Trophoblast cell (in vitro differentiated cells and primary cell): Measurements from ENCODE around the gene FCHSD2.

Source experiments
- DNase-seq, 2 donors: peaks; one replicate each; pipeline ENCODE4 v3.0.0-alpha.2; 2016
- H2AFZ ChIP-seq: 2 replicates; pipeline ENCODE4 v1.6.1; 2013; ENCODE audit warnings: low read length, moderate library complexity, mild to moderate bottlenecking; ENCODE audit not compliant: insufficient read depth, poor library complexity
- H2AK5ac ChIP-seq: 2 replicates; pipeline ENCODE4 v1.6.1; 2013; ENCODE audit warnings: mild to moderate bottlenecking, low read length
- H2BK120ac ChIP-seq: 2 replicates; pipeline ENCODE4 v1.6.1; 2013; ENCODE audit warnings: low read length, mild to moderate bottlenecking, moderate library complexity; ENCODE audit not compliant: insufficient read depth, poor library complexity
- H2BK12ac ChIP-seq: 2 replicates; pipeline ENCODE4 v1.6.1; 2013; ENCODE audit warnings: mild to moderate bottlenecking, low read length, moderate library complexity
- H2BK5ac ChIP-seq: 2 replicates; pipeline ENCODE4 v1.6.1; 2013; ENCODE audit warnings: low read length, low read depth, moderate library complexity, mild to moderate bottlenecking; ENCODE audit not compliant: poor library complexity
- H3K14ac ChIP-seq: 2 replicates; pipeline ENCODE4 v1.6.1; 2013; ENCODE audit warnings: mild to moderate bottlenecking, low read length
- H3K18ac ChIP-seq: 2 replicates; pipeline ENCODE4 v1.6.1; 2013; ENCODE audit warnings: mild to moderate bottlenecking, low read length
- H3K23ac ChIP-seq: 2 replicates; pipeline ENCODE4 v1.6.1; 2013; ENCODE audit warnings: low read length
- H3K27ac ChIP-seq: 2 replicates; pipeline ENCODE4 v1.5.1; 2013; ENCODE audit warnings: low read depth, mild to moderate bottlenecking, inconsistent platforms, low read length, moderate library complexity
- H3K27me3 ChIP-seq: 2 replicates; pipeline ENCODE4 v1.6.1; 2013; ENCODE audit warnings: inconsistent platforms, mild to moderate bottlenecking, low read length, moderate library complexity; ENCODE audit not compliant: insufficient read depth
- H3K36me3 ChIP-seq, 2 experiments: 1 replicate in 1 of 2; 2 replicates in 1 of 2; pipeline ENCODE4 v1.6.1; 2013; ENCODE audit warnings: low read length in 2 of 2, mild to moderate bottlenecking in 2 of 2, moderate library complexity in 1 of 2; ENCODE audit not compliant: insufficient read depth in 2 of 2, control insufficient read depth in 1 of 2
- H3K4ac ChIP-seq: 2 replicates; pipeline ENCODE4 v1.6.1; 2013; ENCODE audit warnings: low read depth, mild to moderate bottlenecking, low read length, moderate library complexity
- H3K4me1 ChIP-seq, 2 experiments: 1 replicate in 1 of 2; 2 replicates in 1 of 2; pipeline ENCODE4 v1.6.1; 2013; ENCODE audit warnings: low read length in 2 of 2, mild to moderate bottlenecking in 2 of 2, moderate library complexity in 1 of 2; ENCODE audit not compliant: insufficient read depth in 2 of 2, control insufficient read depth in 1 of 2
- H3K4me2 ChIP-seq: 2 replicates; pipeline ENCODE4 v1.6.1; 2013; ENCODE audit warnings: inconsistent platforms, mild to moderate bottlenecking, low read length, moderate library complexity
- H3K4me3 ChIP-seq: 2 replicates; pipeline ENCODE4 v1.5.1; 2013; ENCODE audit warnings: mild to moderate bottlenecking, low read depth, low read length, inconsistent platforms
- H3K79me1 ChIP-seq: one replicate; pipeline ENCODE4 v1.6.1; 2013; ENCODE audit warnings: low read length
- H3K79me2 ChIP-seq: 2 replicates; pipeline ENCODE4 v1.6.1; 2013; ENCODE audit warnings: low read length, mild to moderate bottlenecking; ENCODE audit not compliant: control insufficient read depth, insufficient read depth, poor library complexity
- H3K9ac ChIP-seq: 2 replicates; pipeline ENCODE4 v1.6.1; 2013; ENCODE audit warnings: mild to moderate bottlenecking, low read length
- H3K9me3 ChIP-seq: 2 replicates; pipeline ENCODE4 v1.6.1; 2013; ENCODE audit warnings: low read depth, mild to moderate bottlenecking, control low read depth, inconsistent platforms, low read length; ENCODE audit not compliant: insufficient read depth
- H4K12ac ChIP-seq: 2 replicates; pipeline ENCODE4 v1.6.1; 2013; ENCODE audit warnings: low read depth, mild to moderate bottlenecking, low read length, moderate library complexity
- H4K8ac ChIP-seq: 2 replicates; pipeline ENCODE4 v1.6.1; 2013; ENCODE audit warnings: low read depth, mild to moderate bottlenecking, low read length, moderate library complexity
- H4K91ac ChIP-seq: one replicate; pipeline ENCODE4 v1.6.1; 2013; ENCODE audit warnings: low read depth, mild to moderate bottlenecking, low read length, moderate library complexity
- WGBS: extraction: QIAGEN DNeasy Blood & Tissue Kit; methylation state at CpG from one replicate; pipeline ENCODE4 v1.1.7; 2013; ENCODE audit warnings: missing lambda C conversion rate; ENCODE audit not compliant: insufficient read length, insufficient coverage; ENCODE audit errors: extremely low coverage; 5-methylcytosine and 5-hydroxymethylcytosine counted together

Gene FCHSD2

DNA sequence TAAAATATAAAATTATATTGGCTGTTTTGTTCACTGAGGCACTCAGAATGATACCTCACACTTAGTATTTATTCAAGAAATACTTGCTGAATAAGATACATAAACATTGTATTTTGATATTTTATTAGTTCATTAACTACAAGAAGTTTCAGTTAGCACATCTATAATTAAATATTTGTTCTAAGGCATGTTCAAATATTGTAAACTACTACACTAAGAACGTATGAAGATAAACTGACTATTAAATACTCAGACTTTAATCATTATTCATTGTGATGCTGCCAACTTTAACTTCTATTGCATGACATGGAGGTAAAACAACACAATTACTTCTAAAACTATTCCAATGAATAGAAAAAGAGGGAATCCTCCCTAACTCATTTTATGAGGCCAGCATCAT, 198.5 kb downstream of the FCHSD2 start:
- H2BK5ac ChIP-seq = no peak overlapping the region
- H4K91ac ChIP-seq = no peak overlapping the region
- H2BK120ac ChIP-seq = no peak overlapping the region
- no peak overlapping the region for H3K4ac ChIP-seq
- H3K18ac ChIP-seq = no peak overlapping the region
- no peak overlapping the region for H2BK12ac ChIP-seq
- no peak overlapping the region for H2AFZ ChIP-seq
- no peak for DNase-seq
- H4K12ac ChIP-seq = no peak overlapping the region
- no peak overlapping the region for H3K27ac ChIP-seq
- no peak overlapping the region for H3K23ac ChIP-seq
- no peak overlapping the region for H3K14ac ChIP-seq
- no peaks in the 10 kb centered on the region for H3K79me1 ChIP-seq
- no peak overlapping the region for H4K8ac ChIP-seq
- H3K36me3 ChIP-seq = no peaks in the 10 kb centered on the region
- H3K9me3 ChIP-seq = no peaks in the 10 kb centered on the region
- no peaks in the 10 kb centered on the region for H3K27me3 ChIP-seq
- H3K4me2 ChIP-seq = no peak overlapping the region
- no peaks in the 10 kb centered on the region for H3K4me1 ChIP-seq
- no CpG with 5 or more reads among the region's 1 CpG for WGBS
- no peak overlapping the region for H3K9ac ChIP-seq
- no peak overlapping the region for H3K4me3 ChIP-seq
- no peaks in the 10 kb centered on the region for H3K79me2 ChIP-seq
- H2AK5ac ChIP-seq = no peak overlapping the region

DNA sequence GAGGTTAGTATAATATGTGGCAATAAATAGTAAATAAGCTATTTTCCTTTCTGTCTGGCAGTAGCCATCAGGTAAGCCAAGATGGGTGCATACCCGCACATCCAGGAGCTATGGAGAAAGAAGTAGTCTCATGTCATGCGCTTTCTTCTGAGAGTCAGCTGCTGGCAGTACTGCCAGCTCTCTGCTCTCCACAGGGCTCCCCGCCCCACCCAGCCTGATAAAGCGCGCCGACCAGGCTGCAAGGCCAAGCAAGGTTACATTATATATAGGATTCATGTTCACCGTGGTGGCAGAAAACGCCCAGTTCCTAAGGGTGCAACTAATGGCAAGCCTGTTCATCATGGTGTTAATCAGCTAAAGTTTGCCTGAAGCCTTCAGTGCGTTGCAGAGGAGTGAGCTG, 201.7 kb downstream of the FCHSD2 start:
- Histone ChIP-seq H3K18ac (no peak overlapping the region), H4K8ac (no peak overlapping the region), H4K91ac (no peak overlapping the region), H3K79me2 (no peaks in the 10 kb centered on the region), H2AK5ac (no peak overlapping the region), H3K4me3 (no peak overlapping the region), H3K27ac (no peak overlapping the region), H3K9ac (no peak overlapping the region), H2BK5ac (no peak overlapping the region), H3K14ac (no peak overlapping the region), H2AFZ (no peak overlapping the region), H3K4me1 (no peaks in the 10 kb centered on the region), H3K27me3 (no peaks in the 10 kb centered on the region), H3K4ac (no peak overlapping the region), H4K12ac (no peak overlapping the region), H3K4me2 (no peak overlapping the region), H3K23ac (no peak overlapping the region), H3K9me3 (no peaks in the 10 kb centered on the region), H2BK120ac (no peak overlapping the region), H2BK12ac (no peak overlapping the region), H3K79me1 (no peaks in the 10 kb centered on the region), H3K36me3 (no peaks in the 10 kb centered on the region)
- WGBS = no CpG with 5 or more reads among the region's 9 CpGs
- DNase-seq = no peak

DNA sequence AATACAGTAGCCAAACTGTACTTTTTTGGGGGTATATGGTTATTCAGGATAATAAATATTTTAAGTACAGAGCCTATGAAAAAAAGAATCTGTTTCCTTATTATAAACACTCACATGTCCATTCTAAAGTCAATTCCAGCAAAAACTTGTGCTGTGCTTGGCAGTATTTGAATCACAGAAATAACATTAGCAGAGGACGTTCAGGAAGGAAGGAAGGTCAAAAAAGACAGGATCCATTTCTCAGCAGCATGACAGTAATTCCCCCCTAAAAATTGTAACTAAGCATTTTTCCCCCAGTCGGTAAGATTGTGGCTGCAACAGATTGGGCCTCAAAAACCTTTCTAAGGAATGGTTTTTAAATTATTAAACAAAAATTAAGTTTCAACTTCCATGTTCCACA, 203.1 kb downstream of the FCHSD2 start:
- WGBS = no CpG with 5 or more reads among the region's 2 CpGs
- Histone ChIP-seq H3K4me3 (no peak overlapping the region), H2AK5ac (no peak overlapping the region), H4K8ac (no peak overlapping the region), H3K23ac (no peak overlapping the region), H2BK5ac (no peak overlapping the region), H4K91ac (no peak overlapping the region), H3K9ac (no peak overlapping the region), H3K79me2 (no peaks in the 10 kb centered on the region), H2BK12ac (no peak overlapping the region), H3K4me1 (no peaks in the 10 kb centered on the region), H3K9me3 (no peaks in the 10 kb centered on the region), H3K14ac (no peak overlapping the region), H3K4me2 (no peak overlapping the region), H3K27ac (no peak overlapping the region), H2AFZ (no peak overlapping the region), H3K4ac (no peak overlapping the region), H3K27me3 (no peaks in the 10 kb centered on the region), H3K36me3 (no peaks in the 10 kb centered on the region), H4K12ac (no peak overlapping the region), H2BK120ac (no peak overlapping the region), H3K79me1 (no peaks in the 10 kb centered on the region), H3K18ac (no peak overlapping the region)
- DNase-seq = no peak

DNA sequence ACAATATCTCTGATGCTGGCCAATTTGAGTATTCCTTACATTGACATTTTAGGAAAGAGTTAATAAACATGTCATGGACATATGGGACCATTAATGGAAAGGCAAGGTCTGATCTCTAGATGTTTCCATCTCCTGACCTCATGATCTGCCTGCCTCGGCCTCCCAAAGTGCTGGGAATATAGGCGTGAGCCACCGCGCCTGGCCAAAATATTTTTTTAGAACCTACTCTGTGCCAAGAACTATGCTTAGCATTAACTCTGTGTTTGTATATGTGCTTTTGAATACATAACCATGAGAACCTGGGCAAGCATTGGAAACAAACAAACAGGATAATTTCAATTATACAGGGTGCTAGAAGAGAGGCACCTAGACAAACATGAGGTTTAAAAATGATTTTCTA, 204.7 kb downstream of the FCHSD2 start:
- no peak overlapping the region for H3K4me3 ChIP-seq
- no peak overlapping the region for H4K12ac ChIP-seq
- H3K27ac ChIP-seq = no peak overlapping the region
- H3K79me1 ChIP-seq = no peaks in the 10 kb centered on the region
- H2AFZ ChIP-seq = no peak overlapping the region
- no peak overlapping the region for H3K4me2 ChIP-seq
- no peaks in the 10 kb centered on the region for H3K79me2 ChIP-seq
- H3K18ac ChIP-seq = no peak overlapping the region
- H3K4ac ChIP-seq = no peak overlapping the region
- H3K23ac ChIP-seq = no peak overlapping the region
- H4K91ac ChIP-seq = no peak overlapping the region
- H3K36me3 ChIP-seq = no peaks in the 10 kb centered on the region
- H3K4me1 ChIP-seq = no peaks in the 10 kb centered on the region
- no peak overlapping the region for H3K14ac ChIP-seq
- no peaks in the 10 kb centered on the region for H3K27me3 ChIP-seq
- no CpG with 5 or more reads among the region's 4 CpGs for WGBS
- no peak overlapping the region for H4K8ac ChIP-seq
- no peak overlapping the region for H2BK120ac ChIP-seq
- H3K9ac ChIP-seq = no peak overlapping the region
- no peaks in the 10 kb centered on the region for H3K9me3 ChIP-seq
- no peak overlapping the region for H2AK5ac ChIP-seq
- no peak for DNase-seq
- H2BK12ac ChIP-seq = no peak overlapping the region
- H2BK5ac ChIP-seq = no peak overlapping the region

DNA sequence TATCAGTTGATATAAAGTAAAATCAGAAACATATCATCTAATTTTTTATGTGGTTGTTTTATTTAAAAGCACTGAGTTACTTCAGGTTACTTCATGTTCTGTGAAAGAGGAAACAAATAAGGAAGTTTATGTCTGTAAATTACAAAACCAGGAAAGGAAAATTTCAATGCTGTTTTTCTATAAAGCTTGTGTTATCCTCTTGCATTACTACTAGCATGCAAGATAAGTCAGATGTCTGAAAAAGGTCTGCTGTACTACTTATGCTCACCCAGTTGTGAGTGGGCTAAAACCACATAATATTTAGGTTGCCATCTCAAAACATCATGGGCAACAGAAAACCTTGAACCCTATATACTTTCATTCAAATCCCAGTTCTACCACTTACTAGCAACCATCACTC, 206.4 kb downstream of the FCHSD2 start:
- H2BK12ac ChIP-seq = no peak overlapping the region
- no peak overlapping the region for H2BK120ac ChIP-seq
- H3K79me2 ChIP-seq = no peaks in the 10 kb centered on the region
- no peak overlapping the region for H2AK5ac ChIP-seq
- H2AFZ ChIP-seq = no peak overlapping the region
- H3K9me3 ChIP-seq = no peaks in the 10 kb centered on the region
- H4K91ac ChIP-seq = no peak overlapping the region
- H4K12ac ChIP-seq = no peak overlapping the region
- no peak overlapping the region for H3K4me2 ChIP-seq
- H3K9ac ChIP-seq = no peak overlapping the region
- no peak overlapping the region for H3K23ac ChIP-seq
- no peak overlapping the region for H2BK5ac ChIP-seq
- no peaks in the 10 kb centered on the region for H3K27me3 ChIP-seq
- H3K27ac ChIP-seq = no peak overlapping the region
- H3K18ac ChIP-seq = no peak overlapping the region
- H3K4ac ChIP-seq = no peak overlapping the region
- no peak for DNase-seq
- no peak overlapping the region for H3K14ac ChIP-seq
- no peaks in the 10 kb centered on the region for H3K4me1 ChIP-seq
- H3K79me1 ChIP-seq = no peaks in the 10 kb centered on the region
- H3K36me3 ChIP-seq = no peaks in the 10 kb centered on the region
- H4K8ac ChIP-seq = no peak overlapping the region
- no peak overlapping the region for H3K4me3 ChIP-seq
